ENCODE data around the gene ITGAD.

The ITGAD gene

DNA sequence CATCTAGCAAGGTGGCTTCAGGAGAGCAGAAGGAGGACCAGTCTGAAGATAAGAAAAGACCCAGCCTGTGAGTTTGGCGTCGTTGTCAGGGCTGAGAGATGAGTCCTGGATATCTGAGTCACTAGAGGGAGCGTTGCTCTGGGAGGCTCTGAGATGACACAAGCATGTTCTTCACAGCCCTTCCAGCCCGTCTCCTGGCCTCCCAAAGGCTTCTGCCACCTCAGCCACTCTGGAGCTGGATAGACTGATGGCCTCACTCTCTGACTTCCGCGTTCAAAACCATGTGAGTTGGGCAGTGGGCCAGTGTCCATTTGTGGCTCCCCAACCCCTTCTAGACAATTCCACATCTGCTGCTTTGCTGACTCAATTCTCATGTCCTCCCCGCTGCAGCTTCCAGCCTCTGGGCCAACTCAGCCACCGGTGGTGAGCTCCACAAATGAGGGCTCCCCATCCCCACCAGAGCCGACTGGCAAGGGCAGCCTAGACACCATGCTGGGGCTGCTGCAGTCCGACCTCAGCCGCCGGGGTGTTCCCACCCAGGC is 81.1 kb downstream of the ITGAD start:
- no peak for DNase-seq (ENCODE audit: low read depth in 1 of 2, low spot score in 1 of 2)

DNA sequence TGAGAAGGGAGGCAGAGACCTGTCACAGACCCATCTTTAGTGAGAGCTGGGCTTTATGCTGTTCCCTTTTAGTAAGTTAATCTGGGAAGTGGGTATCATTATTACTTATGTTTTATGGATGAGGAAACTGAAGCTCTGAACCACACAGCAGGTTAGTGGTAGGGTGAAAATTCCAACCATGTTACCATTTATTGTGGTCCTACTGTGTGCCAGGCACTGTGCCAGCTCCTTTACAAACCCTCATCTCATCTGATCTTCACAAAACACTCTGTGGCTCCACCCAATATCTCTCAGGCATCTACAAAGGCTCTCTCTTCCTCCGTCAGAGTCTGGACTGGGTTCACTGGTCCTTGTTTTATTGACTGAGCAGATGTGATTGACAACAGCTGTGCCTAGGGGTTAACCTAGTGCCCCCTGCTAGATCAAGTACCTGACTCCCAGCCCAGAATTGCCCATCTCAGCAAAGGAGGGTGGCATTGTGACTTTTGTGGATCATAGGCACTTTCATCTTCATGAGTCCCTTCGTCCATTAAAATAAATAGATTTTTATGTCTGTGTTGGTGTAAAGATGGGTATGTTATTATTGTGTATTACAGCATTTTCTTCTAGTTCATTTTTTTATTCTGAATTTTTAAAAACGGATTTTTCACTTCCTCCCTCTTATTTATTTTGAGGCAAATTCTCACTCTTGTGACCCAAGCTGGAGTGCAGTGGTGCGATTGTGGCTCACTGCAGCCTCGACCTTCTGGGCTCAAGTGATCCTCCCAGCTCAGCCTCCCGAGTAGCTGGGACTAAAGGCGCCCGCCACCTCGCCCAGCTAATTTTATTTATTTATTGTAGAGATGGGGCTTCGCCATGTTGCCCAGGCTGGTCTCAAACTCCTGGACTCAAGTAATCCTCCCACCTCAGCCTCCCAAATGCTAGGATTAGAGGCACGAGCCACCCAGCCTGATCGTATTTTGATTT is 81.9 kb downstream of the ITGAD start:
- no peak for DNase-seq (ENCODE audit: low read depth in 1 of 2, low spot score in 1 of 2)

DNA sequence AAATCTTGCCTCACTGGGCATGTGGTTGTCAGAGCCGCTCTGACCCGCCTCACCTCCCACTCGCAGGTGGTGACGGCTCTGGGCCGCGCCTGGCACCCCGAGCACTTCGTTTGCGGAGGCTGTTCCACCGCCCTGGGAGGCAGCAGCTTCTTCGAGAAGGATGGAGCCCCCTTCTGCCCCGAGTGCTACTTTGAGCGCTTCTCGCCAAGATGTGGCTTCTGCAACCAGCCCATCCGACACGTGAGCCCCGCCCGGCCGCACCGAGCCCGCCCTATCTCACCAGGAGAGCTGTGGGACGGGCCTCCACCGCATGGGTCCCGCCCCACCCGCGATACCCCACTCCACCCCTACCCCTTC is 82.8 kb downstream of the ITGAD start:
- no peak for DNase-seq (ENCODE audit: low read depth in 1 of 2, low spot score in 1 of 2)

Data from stimulated activated CD4-positive, alpha-beta T cell treated with anti-CD3 and anti-CD28 coated beads, Interleukin-15, amount 100 ng/mL, for 1 hour (primary cell).